GM12878 (cell line): ENCODE measurements around the gene MAP3K21. TPM values are rescaled to one million over a fixed set of nuclear protein-coding genes. Genes with fewer than 3 reads are reported as not detected.

ENCODE experiments used
- ATAC-seq: fragments of 200-7000 bp; cut with Tn5 transposase; 3 replicates; pipeline ENCODE4 v1.9.1; 2020; ENCODE audit warnings: mild to moderate bottlenecking, moderate library complexity
- BruUV-seq: library from RNA; stranded (reverse); fragments of 400-500 nt; replicated peaks from 2 replicates; lab custom pipeline; 2021; lab: Mats Ljungman, UMichigan
- CTCF ChIA-PET: fragments of 300-600 bp; sonication (Branson Sonifier 250); formaldehyde crosslinking; extraction: SDS; loops from one replicate; lab custom pipeline; 2021; ENCODE audit warnings: inconsistent platforms; lab: Yijun Ruan, JAX
- POLR2A ChIA-PET: fragments of 350-600 bp; formaldehyde crosslinking; extraction: SDS; loops from one replicate; lab custom pipeline; 2021; ENCODE audit warnings: inconsistent platforms; lab: Charles Lee
- RAD21 ChIA-PET: fragments of 300-600 bp; sonication (Branson Sonifier 250); formaldehyde crosslinking; loops from one replicate; lab custom pipeline; 2023; ENCODE audit warnings: antibody characterized with exemption; ENCODE audit not compliant: unreplicated experiment; lab: Charles Lee
- SMC1A ChIA-PET: fragments of 300-600 bp; sonication (Branson Sonifier 250); formaldehyde crosslinking; loops from one replicate; lab custom pipeline; 2023; ENCODE audit not compliant: unreplicated experiment, uncharacterized antibody; lab: Charles Lee
- DNase-seq: peaks from one replicate; pipeline ENCODE4 v3.0.0-alpha.2; 2011; ENCODE audit warnings: low read depth, low spot score
- FAIRE-seq: peaks from 3 replicates; lab custom pipeline; 2011; peaks lifted over from hg19 to GRCh38; lab: Jason Lieb, UNC
- H2AFZ ChIP-seq: 2 replicates; pipeline ENCODE4 v1.6.0; 2011; ENCODE audit warnings: low read depth, low read length, control low read depth; ENCODE audit not compliant: control insufficient read depth
- H3K27ac ChIP-seq: 2 replicates; pipeline ENCODE4 v1.5.1; 2011; ENCODE audit warnings: control low read depth; ENCODE audit not compliant: control insufficient read depth, insufficient read depth
- H3K27me3 ChIP-seq, 2 experiments: replicated peaks in 1 of 2; 2 replicates each; pipeline versions ENCODE4 v1.6.0 to v1.6.1; 2011; ENCODE audit warnings: low read length in 1 of 2; ENCODE audit not compliant: control insufficient read depth in 2 of 2, insufficient read depth in 2 of 2
- H3K36me3 ChIP-seq, 2 experiments: 2 replicates each; pipeline ENCODE4 v1.5.1; 2011; ENCODE audit warnings: low read length in 1 of 2; ENCODE audit not compliant: control insufficient read depth in 2 of 2, insufficient read depth in 2 of 2
- H3K4me1 ChIP-seq: 2 replicates; pipeline ENCODE4 v1.6.1; 2011; ENCODE audit warnings: mild to moderate bottlenecking, low read length, moderate library complexity, mixed read lengths; ENCODE audit not compliant: control insufficient read depth, insufficient read depth
- H3K4me2 ChIP-seq: 2 replicates; pipeline ENCODE4 v1.6.0; 2011; ENCODE audit warnings: control low read depth; ENCODE audit not compliant: control insufficient read depth, insufficient read depth
- H3K4me3 ChIP-seq: fragments of 200-600 bp; sonication (generic); 2 replicates; pipeline ENCODE4 v1.5.1; 2016
- H3K79me2 ChIP-seq: 2 replicates; pipeline ENCODE4 v1.6.0; 2011; ENCODE audit warnings: low read length; ENCODE audit not compliant: control insufficient read depth, insufficient read depth
- H3K9ac ChIP-seq: 2 replicates; pipeline ENCODE4 v1.8.0; 2011; ENCODE audit warnings: low read length, control low read depth, mixed read lengths; ENCODE audit not compliant: control insufficient read depth, insufficient read depth
- H3K9me3 ChIP-seq: replicated peaks from 3 replicates; pipeline ENCODE4 v1.5.1; 2011; ENCODE audit warnings: mild to moderate bottlenecking, low read length; ENCODE audit not compliant: control insufficient read depth, insufficient read depth
- H4K20me1 ChIP-seq: 2 replicates; pipeline ENCODE4 v1.6.0; 2011; ENCODE audit not compliant: control insufficient read depth, insufficient read depth
- ATF7 ChIP-seq: fragments of 450-650 bp; IDR thresholded peaks from 2 replicates; pipeline ENCODE4 v1.6.1; 2016; ENCODE audit warnings: low read depth, mild to moderate bottlenecking
- BCL11A ChIP-seq: IDR thresholded peaks from 2 replicates; pipeline ENCODE4 v1.6.1; 2011; ENCODE audit warnings: low read depth, low read length
- BHLHE40 ChIP-seq, 2 experiments: fragments of 450-650 bp in 1 of 2; IDR thresholded peaks; 2 replicates each; pipeline ENCODE4 v1.6.1; 2011 to 2017; ENCODE audit warnings: low read depth in 2 of 2, borderline replicate concordance in 1 of 2, improper control_type of control experiment in 1 of 2, low read length in 1 of 2, mild to moderate bottlenecking in 1 of 2
- CREM ChIP-seq: IDR thresholded peaks from 2 replicates; pipeline ENCODE4 v1.6.1; 2014; ENCODE audit warnings: antibody characterized with exemption, low read depth
- DPF2 ChIP-seq: fragments of 450-650 bp; IDR thresholded peaks from 2 replicates; pipeline ENCODE4 v1.6.1; 2017; ENCODE audit warnings: mild to moderate bottlenecking
- FOS ChIP-seq: IDR thresholded peaks from 3 replicates; pipeline ENCODE4 v1.6.1; 2011; ENCODE audit warnings: borderline replicate concordance; ENCODE audit not compliant: insufficient read length; ENCODE audit errors: extremely low read depth
- JUNB ChIP-seq: IDR thresholded peaks from 2 replicates; pipeline ENCODE4 v1.6.1; 2016; ENCODE audit warnings: antibody characterized with exemption, mild to moderate bottlenecking
- NR2F1 ChIP-seq: fragments of 450-650 bp; conservative IDR thresholded peaks from 2 replicates; pipeline ENCODE4 v1.6.1; 2017; ENCODE audit warnings: mild to moderate bottlenecking
- POLR2A ChIP-seq: IDR thresholded peaks from 2 replicates; pipeline ENCODE4 v1.6.1; 2011; ENCODE audit warnings: low read depth, mild to moderate bottlenecking, low read length
- RFX5 ChIP-seq: IDR thresholded peaks from 2 replicates; pipeline ENCODE4 v1.6.1; 2011; ENCODE audit warnings: low read depth, low read length, improper control_type of control experiment
- SPI1 ChIP-seq: IDR thresholded peaks from 2 replicates; pipeline ENCODE4 v1.6.1; 2011; ENCODE audit warnings: low read depth, mild to moderate bottlenecking, low read length, moderate library complexity, borderline replicate concordance; ENCODE audit not compliant: insufficient read depth
- TAF1 ChIP-seq: IDR thresholded peaks from 2 replicates; pipeline ENCODE4 v1.6.1; 2011; ENCODE audit warnings: mild to moderate bottlenecking, low read depth, low read length, borderline replicate concordance
- TBL1XR1 ChIP-seq: IDR thresholded peaks from 2 replicates; pipeline ENCODE4 v1.6.1; 2012; ENCODE audit warnings: low read depth, low read length, improper control_type of control experiment
- YY1 ChIP-seq: IDR thresholded peaks from 2 replicates; pipeline ENCODE4 v1.6.1; 2011; ENCODE audit warnings: low read depth, mild to moderate bottlenecking, low read length
- WGBS: methylation state at CpG from one replicate; pipeline ENCODE4 v1.1.6; 2016; ENCODE audit warnings: low lambda C conversion rate; ENCODE audit not compliant: insufficient replicate concordance, insufficient coverage; ENCODE audit errors: missing lambda C conversion rate; 5-methylcytosine and 5-hydroxymethylcytosine counted together
- in situ Hi-C: fragments of 300-500 bp; cut with MboI; formaldehyde crosslinking; loops from 9 replicates; pipeline ENCODE4 v1.14.3; 2018; ENCODE audit warnings: mixed read lengths
- intact Hi-C: fragments of 100-400 bp; cut with micrococcal nuclease; formaldehyde crosslinking; loops from one replicate; pipeline ENCODE4 v1.14.2; 2022; ENCODE audit not compliant: unreplicated experiment
- polyA plus RNA-seq, 11 experiments: library from polyadenylated mRNA; depleted of rRNA in 4 of 11; unstranded in 6 of 11; stranded (reverse) in 5 of 11; fragments of >200 nt; fragmentation: Nextera tagmentation in 4 of 11; fragmentation: Illumina TruSeq in 1 of 11; extraction: Ambion mirVana in 4 of 11; extraction: Trizol in 1 of 11; gene quantifications; 1 replicate in 1 of 11; 2 replicates in 10 of 11; pipeline versions ENCODE4 v1.2.1 to v1.2.3, GENCODE V29; 2011 to 2016; ENCODE audit warnings: inconsistent platforms in 2 of 11, missing spikeins in 2 of 11, low read depth in 1 of 11
- total RNA-seq, 4 experiments: library from RNA; depleted of rRNA in 3 of 4; stranded (reverse); fragments of >200 nt in 3 of 4; fragmentation: Illumina TruSeq in 1 of 4; extraction: Trizol in 1 of 4; gene quantifications; 2 replicates each; pipeline versions ENCODE4 v1.2.1 to v1.2.3, GENCODE V29; 2013 to 2021
- TF ChIP-seq, protein P1 (sequence below): fragments of 450-650 bp; formaldehyde crosslinking; IDR thresholded peaks from 2 replicates; pipeline ENCODE4 v1.4.0; 2020; ENCODE audit warnings: mild to moderate bottlenecking, moderate library complexity

The MAP3K21 gene
- total and polyA plus RNA-seq, 10 of the 15 experiments (the other 5 are each of a cell fraction or from before 2014, with no cell fraction given): 0.02 to 0.21 (median 0.09) TPM; not detected in 1

DNA sequence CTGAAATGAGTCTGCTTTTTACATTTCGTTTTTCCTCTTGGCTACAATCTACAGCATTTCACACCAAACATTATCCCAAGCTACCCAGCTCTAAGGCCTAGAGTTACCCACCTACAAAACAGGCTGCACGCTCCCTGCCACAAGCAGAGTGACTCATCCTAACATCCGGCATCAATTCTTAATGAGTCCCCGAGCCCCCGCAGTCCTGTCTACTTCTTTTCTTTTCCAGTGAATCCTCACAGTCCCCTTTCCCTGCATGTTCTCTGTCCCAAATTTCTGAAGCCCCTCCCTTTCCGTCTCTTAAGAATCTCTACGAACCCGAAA is 32.6 kb upstream of the MAP3K21 start:
- DNase-seq: no peak
- POLR2A ChIA-PET: no interaction called here
- 1% methylated on average over 8 of the region's 8 CpGs for WGBS

DNA sequence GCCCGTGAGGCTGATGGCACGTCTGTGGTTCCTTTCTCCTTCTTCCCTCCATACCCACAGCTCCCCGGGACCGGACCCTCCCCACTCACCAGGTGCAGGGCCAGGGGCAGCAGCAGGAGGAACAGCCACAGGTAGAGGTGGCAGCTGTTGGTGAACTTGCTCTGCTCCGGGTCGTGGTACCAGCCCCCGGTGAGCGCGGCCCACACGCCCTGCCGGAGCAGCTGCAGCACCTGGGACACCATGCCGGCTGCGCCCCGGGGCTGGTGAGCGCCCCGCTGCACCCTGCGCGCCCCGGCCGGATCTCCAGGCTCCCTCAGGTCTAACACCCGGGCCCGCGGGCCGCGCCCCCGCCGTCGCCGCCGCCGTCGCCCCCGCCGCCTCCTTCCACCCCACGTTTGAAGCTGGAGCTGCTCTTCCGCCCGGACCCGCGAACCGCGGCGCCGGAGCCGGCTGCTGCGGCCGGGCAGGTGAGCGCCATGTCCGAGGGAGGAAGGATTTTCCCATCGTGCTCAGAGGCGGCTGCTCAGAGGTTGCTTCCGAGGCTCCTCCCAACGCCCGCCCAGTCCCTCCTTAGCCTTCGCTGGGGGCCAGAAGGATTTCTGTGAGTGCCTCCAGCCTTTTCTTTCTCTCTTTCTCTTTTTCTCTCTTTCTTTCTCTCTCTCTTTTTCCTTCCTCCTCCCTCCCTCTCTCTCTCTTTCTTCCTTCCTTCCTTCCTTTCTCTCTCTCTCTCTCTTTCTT is 32.1 kb upstream of the MAP3K21 start, which contains the start of gene PCNX2:
TSS of gene PCNX2 (minus strand) at position 489 of the 738 bp plus-strand sequence. CDS start at position 242, 247 bp downstream.
- Histone ChIP-seq H3K4me1 (peaks cover 8% of the 10 kb centered on the region; the same call in 1 of the 2 replicates), H3K36me3 (no peaks in the 10 kb centered on the region), H3K79me2 (no peaks in the 10 kb centered on the region; the same call in none of the 2 replicates), H3K4me2 (peak within 1 kb of the TSS; percentile 99), H3K4me3 (peak within 1 kb of the TSS; percentile 97), H3K27ac (no peak within 1 kb of the TSS; the same call in 1 of the 2 replicates), H3K27me3 (no peaks in the 10 kb centered on the region; a peak in 1 of 4 replicates), H4K20me1 (no peaks in the 10 kb centered on the region), H2AFZ (peak within 1 kb of the TSS; percentile 92), H3K9ac (peak within 1 kb of the TSS; percentile 67), H3K9me3 (no peaks in the 10 kb centered on the region)
- FAIRE-seq: peak; percentile 85
- no TSS peak for BruUV-seq
- RAD21 ChIA-PET: no interaction called here
- POLR2A ChIA-PET: no interaction called here
- peak; percentile 95 for ATAC-seq
- 0% methylated on average over 38 of the region's 54 CpGs for WGBS
- DNase-seq: no peak
- SMC1A ChIA-PET: no interaction called here
- CTCF ChIA-PET: interaction anchor here (0.7 to 1.2 kb wide), 2 partner anchors 10 to 343 kb away, joined by 3 read pairs; no protein-coding TSS in a partner anchor
- in situ Hi-C loops (no loop called here), intact Hi-C loops (no loop called here)
- peak; percentile 71 for TF ChIP-seq POLR2A
- TF ChIP-seq RFX5: no peak
- TF ChIP-seq NR2F1: 0 out of 2 replicates have a peak, but pooled peaks have one; percentile 11
- TF ChIP-seq BCL11A: no peak
- peak; percentile 84 for TF ChIP-seq YY1
- peak; percentile 59; the same call in 1 of the 2 replicates for TF ChIP-seq TAF1
- 0 out of 4 replicates have a peak, but pooled peaks of 1 of the 2 experiments have one; percentile 22 for TF ChIP-seq BHLHE40 (IDR thresholded peaks at IDR 0.05; ENCODE audit: borderline replicate concordance in 1 of 2, low read depth in 2 of 2, low read length in 1 of 2)
- TF ChIP-seq, protein P1, sequence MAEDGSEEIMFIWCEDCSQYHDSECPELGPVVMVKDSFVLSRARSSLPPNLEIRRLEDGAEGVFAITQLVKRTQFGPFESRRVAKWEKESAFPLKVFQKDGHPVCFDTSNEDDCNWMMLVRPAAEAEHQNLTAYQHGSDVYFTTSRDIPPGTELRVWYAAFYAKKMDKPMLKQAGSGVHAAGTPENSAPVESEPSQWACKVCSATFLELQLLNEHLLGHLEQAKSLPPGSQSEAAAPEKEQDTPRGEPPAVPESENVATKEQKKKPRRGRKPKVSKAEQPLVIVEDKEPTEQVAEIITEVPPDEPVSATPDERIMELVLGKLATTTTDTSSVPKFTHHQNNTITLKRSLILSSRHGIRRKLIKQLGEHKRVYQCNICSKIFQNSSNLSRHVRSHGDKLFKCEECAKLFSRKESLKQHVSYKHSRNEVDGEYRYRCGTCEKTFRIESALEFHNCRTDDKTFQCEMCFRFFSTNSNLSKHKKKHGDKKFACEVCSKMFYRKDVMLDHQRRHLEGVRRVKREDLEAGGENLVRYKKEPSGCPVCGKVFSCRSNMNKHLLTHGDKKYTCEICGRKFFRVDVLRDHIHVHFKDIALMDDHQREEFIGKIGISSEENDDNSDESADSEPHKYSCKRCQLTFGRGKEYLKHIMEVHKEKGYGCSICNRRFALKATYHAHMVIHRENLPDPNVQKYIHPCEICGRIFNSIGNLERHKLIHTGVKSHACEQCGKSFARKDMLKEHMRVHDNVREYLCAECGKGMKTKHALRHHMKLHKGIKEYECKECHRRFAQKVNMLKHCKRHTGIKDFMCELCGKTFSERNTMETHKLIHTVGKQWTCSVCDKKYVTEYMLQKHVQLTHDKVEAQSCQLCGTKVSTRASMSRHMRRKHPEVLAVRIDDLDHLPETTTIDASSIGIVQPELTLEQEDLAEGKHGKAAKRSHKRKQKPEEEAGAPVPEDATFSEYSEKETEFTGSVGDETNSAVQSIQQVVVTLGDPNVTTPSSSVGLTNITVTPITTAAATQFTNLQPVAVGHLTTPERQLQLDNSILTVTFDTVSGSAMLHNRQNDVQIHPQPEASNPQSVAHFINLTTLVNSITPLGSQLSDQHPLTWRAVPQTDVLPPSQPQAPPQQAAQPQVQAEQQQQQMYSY (CRISPR knock-in tag): no peak
- TF ChIP-seq FOS: no peak
- no peak for TF ChIP-seq SPI1
- no peak for TF ChIP-seq TBL1XR1
- 0 out of 2 replicates have a peak, but pooled peaks have one; percentile 20 for TF ChIP-seq DPF2
- no peak for TF ChIP-seq CREM

More for the DNA sequence above, 32.6 kb upstream of the MAP3K21 start:
- ChIA-PET CTCF (interaction anchor here (0.7 to 1.2 kb wide), 2 partner anchors 11 to 342 kb away, joined by 3 read pairs; no protein-coding TSS in a partner anchor), RAD21 (no interaction called here), SMC1A (no interaction called here)
- no TSS peak for BruUV-seq
- Histone ChIP-seq H3K27ac (no peak overlapping the region; the same call in 1 of the 2 replicates), H2AFZ (peak overlapping the region; percentile 92), H3K4me2 (peak overlapping the region; percentile 99), H3K9ac (peak overlapping the region; percentile 67), H3K36me3 (no peaks in the 10 kb centered on the region), H3K4me1 (peaks cover 8% of the 10 kb centered on the region; the same call in 1 of the 2 replicates), H4K20me1 (no peaks in the 10 kb centered on the region), H3K9me3 (no peaks in the 10 kb centered on the region), H3K4me3 (peak overlapping the region; percentile 97), H3K79me2 (no peaks in the 10 kb centered on the region; the same call in none of the 2 replicates), H3K27me3 (no peaks in the 10 kb centered on the region)
- ATAC-seq: peak; percentile 79
- intact Hi-C loops: no loop called here
- FAIRE-seq: peak; percentile 13
- no peak for TF ChIP-seq ATF7
- peak; percentile 35 for TF ChIP-seq JUNB
- in situ Hi-C loops: no loop called here
